GM13977 (cell line): Measurements from ENCODE around the gene TK1.

Source experiments
- DNase-seq: peaks from one replicate; pipeline ENCODE4 v3.0.0; 2012; ENCODE audit warnings: low spot score
- in situ Hi-C: fragments of 300-500 bp; cut with MboI; formaldehyde crosslinking; loops from one replicate; pipeline ENCODE4 v1.12.0; 2022; ENCODE audit warnings: low sequenced_read_pairs, low pct_unique_long_range_greater_than_20kb, mixed read lengths, inconsistent platforms; ENCODE audit not compliant: unreplicated experiment
- TF ChIP-seq, protein P1 (sequence below): IDR thresholded peaks from 2 replicates; pipeline ENCODE4 v1.5.1; 2012; ENCODE audit warnings: mild to moderate bottlenecking, control low read depth; ENCODE audit not compliant: insufficient read depth; ENCODE audit errors: extremely low read depth, missing control alignments

The TK1 gene

DNA sequence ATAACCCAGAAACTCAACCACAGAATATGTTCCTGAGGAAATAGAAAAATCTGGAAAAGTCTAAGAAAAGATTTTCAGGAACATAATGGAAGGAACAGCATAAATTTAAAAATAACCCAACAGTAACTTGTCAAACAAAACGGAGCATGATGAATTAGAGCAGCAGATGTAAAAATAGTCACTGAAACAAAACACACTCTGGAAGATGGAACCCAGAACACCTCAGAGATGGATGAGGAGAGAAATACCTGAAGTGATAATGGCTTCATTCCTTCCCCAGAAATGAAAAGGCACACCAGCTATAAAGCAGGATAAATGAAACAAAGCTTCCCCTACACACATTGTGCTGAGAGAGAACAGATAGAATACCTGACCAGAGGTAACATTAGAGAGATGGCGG, 6.3 kb downstream of the TK1 start:
- in situ Hi-C loops = no loop called here
- TF ChIP-seq, protein P1, sequence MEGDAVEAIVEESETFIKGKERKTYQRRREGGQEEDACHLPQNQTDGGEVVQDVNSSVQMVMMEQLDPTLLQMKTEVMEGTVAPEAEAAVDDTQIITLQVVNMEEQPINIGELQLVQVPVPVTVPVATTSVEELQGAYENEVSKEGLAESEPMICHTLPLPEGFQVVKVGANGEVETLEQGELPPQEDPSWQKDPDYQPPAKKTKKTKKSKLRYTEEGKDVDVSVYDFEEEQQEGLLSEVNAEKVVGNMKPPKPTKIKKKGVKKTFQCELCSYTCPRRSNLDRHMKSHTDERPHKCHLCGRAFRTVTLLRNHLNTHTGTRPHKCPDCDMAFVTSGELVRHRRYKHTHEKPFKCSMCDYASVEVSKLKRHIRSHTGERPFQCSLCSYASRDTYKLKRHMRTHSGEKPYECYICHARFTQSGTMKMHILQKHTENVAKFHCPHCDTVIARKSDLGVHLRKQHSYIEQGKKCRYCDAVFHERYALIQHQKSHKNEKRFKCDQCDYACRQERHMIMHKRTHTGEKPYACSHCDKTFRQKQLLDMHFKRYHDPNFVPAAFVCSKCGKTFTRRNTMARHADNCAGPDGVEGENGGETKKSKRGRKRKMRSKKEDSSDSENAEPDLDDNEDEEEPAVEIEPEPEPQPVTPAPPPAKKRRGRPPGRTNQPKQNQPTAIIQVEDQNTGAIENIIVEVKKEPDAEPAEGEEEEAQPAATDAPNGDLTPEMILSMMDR = no peak
- no peak for DNase-seq

DNA sequence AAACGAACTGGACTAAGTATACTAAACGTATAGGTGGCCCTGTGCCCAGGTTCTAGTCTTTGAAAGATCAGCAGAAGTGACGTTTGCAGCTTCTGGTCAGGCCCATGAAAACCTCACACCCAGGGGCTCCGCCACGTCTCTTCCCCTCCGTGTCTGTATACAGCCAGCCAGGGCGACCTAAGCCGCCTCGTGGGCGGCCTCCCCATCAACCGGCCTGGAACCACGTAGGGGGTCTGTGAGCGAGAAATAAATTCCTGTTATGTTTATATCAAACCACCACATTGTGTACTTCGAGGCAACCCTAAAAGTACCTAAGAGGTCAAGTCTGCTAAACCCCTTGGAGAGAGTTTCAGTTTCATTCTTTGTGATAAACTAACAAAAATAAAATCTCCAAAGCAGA, 6.8 kb downstream of the TK1 start:
- in situ Hi-C loops = no loop called here

DNA sequence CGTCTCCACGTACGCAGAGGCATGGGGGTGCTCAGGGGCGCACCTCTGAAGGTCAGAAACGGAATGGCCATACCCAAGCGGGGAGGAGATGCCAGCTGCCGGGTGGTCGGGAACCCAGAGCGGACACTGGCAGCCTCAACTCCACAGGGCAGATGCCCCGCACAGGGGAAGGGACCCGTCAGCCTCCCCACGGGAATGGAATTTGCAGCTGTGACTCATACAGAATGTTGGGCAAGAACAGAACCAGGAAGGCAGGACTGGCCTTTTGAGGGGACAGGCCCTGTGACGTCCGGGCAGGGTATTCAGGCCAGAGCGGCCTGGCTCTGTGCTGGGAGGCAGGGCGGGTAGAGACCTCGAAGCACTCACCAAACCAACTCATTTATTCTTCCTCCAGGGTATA, 7.5 kb downstream of the TK1 start:
- in situ Hi-C loops = no loop called here
- TF ChIP-seq, protein P1 = no peak
- DNase-seq = no peak

More for the DNA sequence above, 6.8 kb downstream of the TK1 start:
- TF ChIP-seq, protein P1 = no peak
- DNase-seq = no peak

DNA sequence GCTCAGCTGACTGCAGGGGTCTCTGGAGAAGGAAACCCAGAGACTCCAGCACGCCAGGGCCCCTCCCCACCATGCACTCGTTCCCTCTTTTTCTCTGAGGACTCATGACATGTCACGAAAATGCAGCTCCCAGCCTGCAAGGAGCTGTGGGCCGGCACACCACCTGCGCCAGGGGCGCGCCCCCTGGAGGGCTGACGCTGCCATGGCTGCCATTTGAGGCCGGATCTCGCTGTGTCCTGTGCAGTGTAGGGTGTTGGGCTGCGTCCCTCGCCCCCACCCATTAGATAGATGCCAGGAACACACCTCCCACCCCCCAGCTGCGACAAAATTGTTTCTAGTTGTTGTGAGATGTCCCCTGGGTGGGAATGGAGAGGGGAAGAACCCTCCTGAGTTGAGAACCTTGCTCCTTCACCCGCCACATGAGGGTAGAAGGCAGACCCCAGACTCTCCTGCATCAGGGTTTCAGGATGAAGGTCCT, 10.3 kb downstream of the TK1 start:
- peak; percentile 80 for DNase-seq
- in situ Hi-C loops = no loop called here

DNA sequence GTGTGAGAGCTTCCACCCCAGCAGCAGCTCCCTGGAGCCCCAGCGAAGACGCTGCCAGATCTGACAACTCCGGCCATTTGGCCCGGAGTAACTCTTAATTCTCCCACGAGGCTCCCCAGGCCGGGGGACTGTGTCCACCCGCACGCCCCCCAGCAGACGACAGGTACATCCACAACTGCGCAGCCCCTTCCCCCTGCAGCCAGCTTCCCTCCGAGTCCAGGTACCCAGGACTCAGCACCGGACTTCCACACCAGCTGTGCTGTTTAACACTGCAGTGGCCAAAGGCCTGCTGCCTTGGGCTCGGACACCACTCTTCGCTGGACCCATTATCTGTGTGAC, 11.2 kb downstream of the TK1 start:
- in situ Hi-C loops = no loop called here
- DNase-seq = no peak
- TF ChIP-seq, protein P1 = no peak

More for the DNA sequence above, 10.3 kb downstream of the TK1 start:
- TF ChIP-seq, protein P1 = peak; percentile 99

DNA sequence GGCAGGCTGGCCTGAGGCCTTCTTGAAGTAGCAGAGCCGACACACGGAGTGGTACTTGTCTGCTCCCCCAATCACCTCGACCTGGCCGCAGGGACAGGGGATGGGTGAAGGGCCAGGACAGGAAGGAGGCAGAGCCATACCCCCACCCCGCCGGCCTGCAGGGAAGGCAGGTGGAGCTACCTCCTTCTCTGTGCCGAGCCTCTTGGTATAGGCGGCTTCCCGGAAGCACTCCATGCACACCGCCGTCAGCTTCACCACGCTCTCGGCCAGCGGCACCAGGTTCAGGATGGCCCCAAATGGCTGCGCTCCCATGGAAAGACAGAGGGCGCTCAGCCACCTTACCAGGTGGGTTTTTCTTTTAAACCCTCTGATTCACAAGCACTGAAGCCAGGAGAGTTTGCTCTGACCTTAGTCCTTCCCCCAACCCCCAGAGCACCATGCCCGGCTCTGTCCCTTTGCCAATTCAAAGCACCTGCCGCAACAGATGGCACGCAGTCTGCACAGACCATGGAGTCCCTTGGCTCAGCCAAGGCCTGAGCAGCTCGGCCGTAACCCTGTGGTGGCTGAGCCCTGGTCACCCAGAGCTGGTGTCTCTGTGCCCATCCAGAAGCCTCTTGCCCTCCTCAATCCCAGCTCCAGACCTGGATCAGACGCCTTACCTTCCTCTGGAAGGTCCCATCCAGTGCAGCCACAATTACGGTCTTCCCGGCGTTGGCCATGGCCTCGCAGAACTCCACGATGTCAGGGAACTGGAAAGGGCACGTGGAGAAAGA, 11.8 kb downstream of the TK1 start:
- DNase-seq = no peak
- in situ Hi-C loops = no loop called here

More for the DNA sequence above, 11.8 kb downstream of the TK1 start:
- TF ChIP-seq, protein P1 = peak; percentile 12
